ENCODE data around the gene USP26. TPM values are rescaled to one million over a fixed set of nuclear protein-coding genes. Genes with fewer than 3 reads are reported as not detected.

USP26 gene
- total RNA-seq, 1 donor from 2014 or later = not detected

- H3K4me3 Mint-ChIP-seq (ENCODE audit: unreplicated experiment) = no peak overlapping the region
- Histone ChIP-seq H2AFZ (ENCODE audit: low read depth, low read length) (no peak overlapping the region), H3K27me3 (ENCODE audit: insufficient read depth, low read length) (no peaks in the 10 kb centered on the region), H3K27ac (ENCODE audit: low read depth, low read length) (no peak overlapping the region), H3K4me1 (ENCODE audit: insufficient read depth, low read length) (no peaks in the 10 kb centered on the region), H4K20me1 (ENCODE audit: insufficient read depth, low read length) (no peaks in the 10 kb centered on the region), H3K4me3 (ENCODE audit: insufficient read depth, low read depth, low read length) (no peak overlapping the region), H3K4me2 (ENCODE audit: low read length) (no peak overlapping the region), H3K9ac (ENCODE audit: low read length) (no peak overlapping the region), H3K36me3 (ENCODE audit: insufficient read depth, low read length) (no peaks in the 10 kb centered on the region), H3K79me2 (ENCODE audit: insufficient read depth, low read length) (no peaks in the 10 kb centered on the region), H3K9me3 (ENCODE audit: insufficient read depth, low read depth, low read length) (no peaks in the 10 kb centered on the region)
- H3K27ac Mint-ChIP-seq (ENCODE audit: unreplicated experiment) = no peak overlapping the region
- FAIRE-seq (no peak), DNase-seq (ENCODE audit: low read depth) (no peak)
- peaks cover 4% of the 10 kb centered on the region for H3K9me3 Mint-ChIP-seq (ENCODE audit: unreplicated experiment)
- no peaks in the 10 kb centered on the region for H3K36me3 Mint-ChIP-seq (ENCODE audit: low read depth, unreplicated experiment)
- no peaks in the 10 kb centered on the region for H3K4me1 Mint-ChIP-seq (ENCODE audit: low read depth, unreplicated experiment)
- TF ChIP-seq CTCF (IDR thresholded peaks at IDR 0.05; ENCODE audit: insufficient read depth, low read depth, low read length) = no peak
- TF ChIP-seq EZH2 (IDR thresholded peaks at IDR 0.05; ENCODE audit: insufficient read depth, low read length) = no peak
- no peaks in the 10 kb centered on the region for H3K27me3 Mint-ChIP-seq (ENCODE audit: low read depth, unreplicated experiment)
These were observed 54.6 kb downstream of the USP26 start for GRCh38 chrX:133042260-133042659.

GRCh38 chrX:133033010-133033409 is 63.9 kb downstream of the USP26 start:
- Mint-ChIP-seq H3K9me3 (ENCODE audit: unreplicated experiment) (peaks cover 2% of the 10 kb centered on the region), H3K4me3 (ENCODE audit: unreplicated experiment) (no peak overlapping the region)
- FAIRE-seq = no peak

More at GRCh38 chrX:133033010-133033409, 63.9 kb downstream of the USP26 start:
- no peaks in the 10 kb centered on the region for H3K36me3 ChIP-seq (ENCODE audit: insufficient read depth, low read length)
- Mint-ChIP-seq H3K4me1 (ENCODE audit: low read depth, unreplicated experiment) (no peaks in the 10 kb centered on the region), H3K27me3 (ENCODE audit: low read depth, unreplicated experiment) (no peaks in the 10 kb centered on the region), H3K36me3 (ENCODE audit: low read depth, unreplicated experiment) (no peaks in the 10 kb centered on the region), H3K27ac (ENCODE audit: unreplicated experiment) (no peak overlapping the region)
- no peak overlapping the region for H3K4me3 ChIP-seq (ENCODE audit: insufficient read depth, low read depth, low read length)
- TF ChIP-seq CTCF (IDR thresholded peaks at IDR 0.05; ENCODE audit: insufficient read depth, low read depth, low read length) (no peak), EZH2 (IDR thresholded peaks at IDR 0.05; ENCODE audit: insufficient read depth, low read length) (no peak)
- H3K79me2 ChIP-seq (ENCODE audit: insufficient read depth, low read length) = no peaks in the 10 kb centered on the region
- DNase-seq (ENCODE audit: low read depth) = no peak
- no peak overlapping the region for H3K9ac ChIP-seq (ENCODE audit: low read length)
- H3K27me3 ChIP-seq (ENCODE audit: insufficient read depth, low read length) = no peaks in the 10 kb centered on the region
- no peak overlapping the region for H3K4me2 ChIP-seq (ENCODE audit: low read length)
- H4K20me1 ChIP-seq (ENCODE audit: insufficient read depth, low read length) = no peaks in the 10 kb centered on the region
- H2AFZ ChIP-seq (ENCODE audit: low read depth, low read length) = no peak overlapping the region
- no peaks in the 10 kb centered on the region for H3K9me3 ChIP-seq (ENCODE audit: insufficient read depth, low read depth, low read length)
- no peaks in the 10 kb centered on the region for H3K4me1 ChIP-seq (ENCODE audit: insufficient read depth, low read length)
- H3K27ac ChIP-seq (ENCODE audit: low read depth, low read length) = no peak overlapping the region

All from astrocyte (in vitro differentiated cells and primary cell).